CD4-positive, alpha-beta T cell treated with Interleukin-21 for 1 hour (primary cell): ENCODE results near the gene RPL36.

Source experiments
- DNase-seq: peaks from one replicate; pipeline ENCODE4 v3.0.0-alpha.2; 2020

RPL36 gene

GRCh38 chr19:5690125-5690954 is at the start of gene RPL36:
TSS of gene RPL36 (plus strand) at chr19:5690295. CDS start at chr19:5690508, 213 bp downstream.
- peak; percentile 98 for DNase-seq

- no peak for DNase-seq
These were observed 48.9 kb upstream of the RPL36 start for GRCh38 chr19:5641171-5641570.

GRCh38 chr19:5642204-5642603 is 47.9 kb upstream of the RPL36 start:
- DNase-seq = no peak

- no peak for DNase-seq
These were observed 47.0 kb upstream of the RPL36 start for GRCh38 chr19:5643060-5643459.

- DNase-seq = no peak
These were observed 46.1 kb upstream of the RPL36 start for GRCh38 chr19:5644037-5644436.

GRCh38 chr19:5645409-5645808 is 44.7 kb upstream of the RPL36 start:
- DNase-seq = no peak

GRCh38 chr19:5646703-5647102 is 43.4 kb upstream of the RPL36 start:
- DNase-seq = no peak

GRCh38 chr19:5648464-5648863 is 41.6 kb upstream of the RPL36 start:
- no peak for DNase-seq

GRCh38 chr19:5651361-5651760 is 38.7 kb upstream of the RPL36 start:
- DNase-seq = no peak

GRCh38 chr19:5652261-5652660 is 37.8 kb upstream of the RPL36 start:
- no peak for DNase-seq

- DNase-seq = no peak
These were observed 35.2 kb upstream of the RPL36 start for GRCh38 chr19:5654931-5655330.

GRCh38 chr19:5655412-5655811 is 34.7 kb upstream of the RPL36 start:
- DNase-seq = no peak

GRCh38 chr19:5661483-5661882 is 28.6 kb upstream of the RPL36 start:
- no peak for DNase-seq

GRCh38 chr19:5663904-5664303 is 26.2 kb upstream of the RPL36 start:
- DNase-seq = no peak

- DNase-seq = no peak
These were observed 25.6 kb upstream of the RPL36 start for GRCh38 chr19:5664515-5664914.

GRCh38 chr19:5665781-5666513 is 24.1 kb upstream of the RPL36 start:
- DNase-seq = no peak

GRCh38 chr19:5666921-5667610 is 23.0 kb upstream of the RPL36 start:
- DNase-seq = no peak

GRCh38 chr19:5667751-5668271 is 22.3 kb upstream of the RPL36 start:
- DNase-seq = no peak

GRCh38 chr19:5669212-5669611 is 20.9 kb upstream of the RPL36 start:
- no peak for DNase-seq

- no peak for DNase-seq
These were observed 18.5 kb upstream of the RPL36 start for GRCh38 chr19:5671600-5671999.

- no peak for DNase-seq
These were observed 17.2 kb upstream of the RPL36 start for GRCh38 chr19:5672708-5673459.

- DNase-seq = no peak
These were observed 16.3 kb upstream of the RPL36 start for GRCh38 chr19:5673752-5674151.

- no peak for DNase-seq
These were observed 15.4 kb upstream of the RPL36 start for GRCh38 chr19:5674714-5675113.
